H9 (cell line): ENCODE data around the gene TMEM202. TPM values are rescaled to one million over a fixed set of nuclear protein-coding genes. Genes with fewer than 3 reads are reported as not detected.

Experiments
- DNase-seq: peaks from one replicate; pipeline ENCODE4 v3.0.0-alpha.2; 2017
- H2AFZ ChIP-seq: one replicate; pipeline ENCODE4 v1.6.1; 2013; ENCODE audit warnings: mild to moderate bottlenecking, low read length, control low read depth, moderate library complexity
- H2AK5ac ChIP-seq: 2 replicates; pipeline ENCODE4 v1.6.1; 2013; ENCODE audit warnings: low read length, control low read depth, mixed read lengths; ENCODE audit not compliant: insufficient read length
- H2BK120ac ChIP-seq: one replicate; pipeline ENCODE4 v1.6.1; 2013; ENCODE audit warnings: low read depth, mild to moderate bottlenecking, low read length, control low read depth, inconsistent platforms; ENCODE audit not compliant: poor library complexity, severe bottlenecking
- H2BK12ac ChIP-seq: 2 replicates; pipeline ENCODE4 v1.6.1; 2013; ENCODE audit warnings: low read length, control low read depth, mixed read lengths, low read depth; ENCODE audit not compliant: insufficient read length
- H2BK15ac ChIP-seq: 2 replicates; pipeline ENCODE4 v1.6.1; 2013; ENCODE audit warnings: low read depth, low read length, control low read depth
- H2BK20ac ChIP-seq: one replicate; pipeline ENCODE4 v1.6.1; 2013; ENCODE audit warnings: low read depth, mild to moderate bottlenecking, low read length, control low read depth, inconsistent platforms; ENCODE audit not compliant: poor library complexity, severe bottlenecking
- H2BK5ac ChIP-seq: 2 replicates; pipeline ENCODE4 v1.6.1; 2013; ENCODE audit warnings: low read length, control low read depth, mixed read lengths; ENCODE audit not compliant: insufficient read length
- H3K14ac ChIP-seq: 2 replicates; pipeline ENCODE4 v1.6.1; 2013; ENCODE audit warnings: low read length, control low read depth; ENCODE audit not compliant: insufficient read depth
- H3K18ac ChIP-seq: 2 replicates; pipeline ENCODE4 v1.6.1; 2013; ENCODE audit warnings: low read depth, mild to moderate bottlenecking, mixed read lengths, low read length, control low read depth; ENCODE audit not compliant: insufficient read length
- H3K23ac ChIP-seq: 2 replicates; pipeline ENCODE4 v1.6.1; 2013; ENCODE audit warnings: low read length, control low read depth, mixed read lengths, low read depth; ENCODE audit not compliant: insufficient read length
- H3K23me2 ChIP-seq: 2 replicates; pipeline ENCODE4 v1.6.1; 2013; ENCODE audit warnings: low read depth, mild to moderate bottlenecking, mixed read lengths, low read length, control low read depth; ENCODE audit not compliant: insufficient read length, poor library complexity, severe bottlenecking
- H3K27ac ChIP-seq: 2 replicates; pipeline ENCODE4 v1.5.1; 2013; ENCODE audit warnings: low read length, control low read depth, mixed read lengths, low read depth; ENCODE audit not compliant: insufficient read length
- H3K27me3 ChIP-seq: 2 replicates; pipeline ENCODE4 v1.6.1; 2013; ENCODE audit warnings: low read length, control low read depth, inconsistent platforms; ENCODE audit not compliant: insufficient read depth
- H3K4ac ChIP-seq: 2 replicates; pipeline ENCODE4 v1.6.1; 2013; ENCODE audit warnings: low read depth, mild to moderate bottlenecking, control low read depth, inconsistent platforms, low read length, moderate library complexity
- H3K4me1 ChIP-seq: 2 replicates; pipeline ENCODE4 v1.6.1; 2013; ENCODE audit warnings: low read length, control low read depth, inconsistent platforms; ENCODE audit not compliant: insufficient read depth
- H3K4me2 ChIP-seq: 2 replicates; pipeline ENCODE4 v1.6.1; 2013; ENCODE audit warnings: low read length, control low read depth, mixed read lengths; ENCODE audit not compliant: insufficient read length, insufficient read depth
- H3K56ac ChIP-seq: 2 replicates; pipeline ENCODE4 v1.6.1; 2013; ENCODE audit warnings: low read depth, mild to moderate bottlenecking, mixed read lengths, low read length, control low read depth; ENCODE audit not compliant: insufficient read length
- H3K79me1 ChIP-seq: 2 replicates; pipeline ENCODE4 v1.6.1; 2013; ENCODE audit warnings: low read depth, mild to moderate bottlenecking, moderate library complexity, low read length, control low read depth, inconsistent platforms; ENCODE audit not compliant: insufficient read depth, poor library complexity, severe bottlenecking
- H3K79me2 ChIP-seq: 2 replicates; pipeline ENCODE4 v1.6.1; 2013; ENCODE audit warnings: low read length, control low read depth, inconsistent platforms; ENCODE audit not compliant: insufficient read depth
- H3K9ac ChIP-seq: 2 replicates; pipeline ENCODE4 v1.6.1; 2013; ENCODE audit warnings: low read length, control low read depth, mixed read lengths; ENCODE audit not compliant: insufficient read length; ENCODE audit errors: extremely low read depth
- H3K9me3 ChIP-seq: one replicate; pipeline ENCODE4 v1.6.1; 2013; ENCODE audit warnings: low read depth, low read length, inconsistent platforms; ENCODE audit not compliant: control insufficient read depth
- H3T11ph ChIP-seq: one replicate; pipeline ENCODE4 v1.6.1; 2013; ENCODE audit warnings: mild to moderate bottlenecking, low read length, control low read depth, inconsistent platforms
- H4K20me1 ChIP-seq: one replicate; pipeline ENCODE4 v1.6.1; 2013; ENCODE audit not compliant: control insufficient read depth, insufficient read length, insufficient read depth
- H4K5ac ChIP-seq: 2 replicates; pipeline ENCODE4 v1.6.1; 2013; ENCODE audit warnings: low read depth, mild to moderate bottlenecking, mixed read lengths, low read length, control low read depth; ENCODE audit not compliant: insufficient read length
- H4K8ac ChIP-seq: replicated peaks from 2 replicates; pipeline ENCODE4 v1.6.1; 2013; ENCODE audit warnings: low read length, control low read depth, mixed read lengths, low read depth; ENCODE audit not compliant: insufficient read length
- H4K91ac ChIP-seq: 2 replicates; pipeline ENCODE4 v1.6.1; 2013; ENCODE audit warnings: low read depth, mild to moderate bottlenecking, moderate library complexity, mixed read lengths, low read length, control low read depth; ENCODE audit not compliant: insufficient read length
- H3K27ac Mint-ChIP-seq, 3 experiments: 2 replicates in 2 of 3; 3 replicates in 1 of 3; pipeline ENCODE4 v1.8.0; 2020 to 2021; ENCODE audit warnings: mixed read lengths in 3 of 3, mild to moderate bottlenecking in 1 of 3, moderate library complexity in 1 of 3
- H3K27me3 Mint-ChIP-seq: 2 replicates; pipeline ENCODE4 v1.8.0; 2021; ENCODE audit warnings: low read depth, mild to moderate bottlenecking, moderate library complexity, mixed read lengths
- H3K36me3 Mint-ChIP-seq, 3 experiments: 2 replicates in 2 of 3; 3 replicates in 1 of 3; pipeline ENCODE4 v1.8.0; 2020 to 2021; ENCODE audit warnings: low read depth in 3 of 3, mixed read lengths in 3 of 3; ENCODE audit not compliant: insufficient read depth in 1 of 3
- H3K4me1 Mint-ChIP-seq, 2 experiments: 2 replicates each; pipeline ENCODE4 v1.8.0; 2020; ENCODE audit warnings: mixed read lengths in 2 of 2
- H3K4me3 Mint-ChIP-seq, 2 experiments: 2 replicates in 1 of 2; 3 replicates in 1 of 2; pipeline ENCODE4 v1.8.0; 2020 to 2021; ENCODE audit warnings: mild to moderate bottlenecking in 2 of 2, mixed read lengths in 2 of 2, moderate library complexity in 1 of 2
- H3K9me3 Mint-ChIP-seq, 2 experiments: 2 replicates in 1 of 2; 3 replicates in 1 of 2; pipeline ENCODE4 v1.8.0; 2020; ENCODE audit warnings: mild to moderate bottlenecking in 2 of 2, mixed read lengths in 2 of 2, moderate library complexity in 1 of 2
- WGBS: extraction: QIAGEN DNeasy Blood & Tissue Kit; methylation state at CpG from one replicate; pipeline ENCODE4 v1.1.7; 2013; ENCODE audit warnings: missing lambda C conversion rate, low lambda C conversion rate, mixed read lengths; ENCODE audit not compliant: insufficient read length; ENCODE audit errors: extremely low coverage; 5-methylcytosine and 5-hydroxymethylcytosine counted together
- total RNA-seq: library from RNA; stranded (reverse); gene quantifications from 2 replicates; pipeline ENCODE4 v1.2.1, GENCODE V29; 2021
- TF ChIP-seq, protein P1 (sequence below): fragments of 200-600 bp; sonication (generic); conservative IDR thresholded peaks from 3 replicates; pipeline ENCODE4 v1.8.0; 2021; ENCODE audit warnings: antibody characterized with exemption, mild to moderate bottlenecking

The TMEM202 gene
- total RNA-seq, 1 experiment from 2014 or later, result not detected

DNA sequence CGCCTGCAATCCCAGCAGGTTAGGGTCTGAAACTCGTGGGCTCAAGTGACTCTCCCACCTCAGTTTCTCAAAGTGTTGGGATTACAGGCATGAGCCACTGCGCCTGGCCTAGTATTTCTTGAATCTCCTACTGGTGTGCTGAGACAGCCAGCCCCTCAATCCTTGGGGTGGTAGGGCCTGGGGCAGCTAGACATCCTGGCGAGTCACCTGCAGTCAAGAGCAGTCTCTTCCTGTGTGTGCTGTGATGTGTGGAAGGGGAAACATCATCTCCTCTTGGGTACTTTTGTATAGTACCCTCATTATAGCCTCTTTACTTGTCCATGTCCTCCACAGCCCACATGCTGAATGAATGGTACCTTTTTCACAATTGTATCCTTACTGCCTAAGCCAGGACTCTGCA lies 17.4 kb upstream of the TMEM202 start:
- H3K23ac ChIP-seq, result no peak overlapping the region
- H3K4ac ChIP-seq, result no peak overlapping the region
- H2AK5ac ChIP-seq, result no peak overlapping the region
- no peak overlapping the region for H2BK20ac ChIP-seq
- no peak overlapping the region for H3K9ac ChIP-seq
- H3K18ac ChIP-seq, result no peak overlapping the region
- peaks cover 30% of the 10 kb centered on the region for H3K27me3 Mint-ChIP-seq
- H3K27ac Mint-ChIP-seq, result no peak overlapping the region
- no peak overlapping the region for H3K14ac ChIP-seq
- no peak overlapping the region for H2BK120ac ChIP-seq
- H3K79me2 ChIP-seq, result no peaks in the 10 kb centered on the region
- H3K4me2 ChIP-seq, result no peak overlapping the region
- no CpG with 5 or more reads among the region's 4 CpGs for WGBS
- peak overlapping the region; percentile 88 for H4K5ac ChIP-seq
- H2BK15ac ChIP-seq, result no peak overlapping the region
- TF ChIP-seq, protein P1, sequence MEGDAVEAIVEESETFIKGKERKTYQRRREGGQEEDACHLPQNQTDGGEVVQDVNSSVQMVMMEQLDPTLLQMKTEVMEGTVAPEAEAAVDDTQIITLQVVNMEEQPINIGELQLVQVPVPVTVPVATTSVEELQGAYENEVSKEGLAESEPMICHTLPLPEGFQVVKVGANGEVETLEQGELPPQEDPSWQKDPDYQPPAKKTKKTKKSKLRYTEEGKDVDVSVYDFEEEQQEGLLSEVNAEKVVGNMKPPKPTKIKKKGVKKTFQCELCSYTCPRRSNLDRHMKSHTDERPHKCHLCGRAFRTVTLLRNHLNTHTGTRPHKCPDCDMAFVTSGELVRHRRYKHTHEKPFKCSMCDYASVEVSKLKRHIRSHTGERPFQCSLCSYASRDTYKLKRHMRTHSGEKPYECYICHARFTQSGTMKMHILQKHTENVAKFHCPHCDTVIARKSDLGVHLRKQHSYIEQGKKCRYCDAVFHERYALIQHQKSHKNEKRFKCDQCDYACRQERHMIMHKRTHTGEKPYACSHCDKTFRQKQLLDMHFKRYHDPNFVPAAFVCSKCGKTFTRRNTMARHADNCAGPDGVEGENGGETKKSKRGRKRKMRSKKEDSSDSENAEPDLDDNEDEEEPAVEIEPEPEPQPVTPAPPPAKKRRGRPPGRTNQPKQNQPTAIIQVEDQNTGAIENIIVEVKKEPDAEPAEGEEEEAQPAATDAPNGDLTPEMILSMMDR, result no peak
- no peak overlapping the region for H3K27ac ChIP-seq
- H2BK12ac ChIP-seq, result no peak overlapping the region
- no peaks in the 10 kb centered on the region for H3K4me1 ChIP-seq
- H3K4me3 Mint-ChIP-seq, result no peak overlapping the region
- H2AFZ ChIP-seq, result no peak overlapping the region
- no peaks in the 10 kb centered on the region for H3K79me1 ChIP-seq
- no peak overlapping the region for H2BK5ac ChIP-seq
- no peak overlapping the region for H4K91ac ChIP-seq
- no peak overlapping the region for H3T11ph ChIP-seq
- no peak overlapping the region for H3K56ac ChIP-seq
- H3K23me2 ChIP-seq, result peaks cover 7% of the 10 kb centered on the region
- H4K8ac ChIP-seq, result no peak overlapping the region
- peaks cover 2% of the 10 kb centered on the region for H4K20me1 ChIP-seq
- no peaks in the 10 kb centered on the region for H3K36me3 Mint-ChIP-seq
- no peaks in the 10 kb centered on the region for H3K9me3 ChIP-seq
- no peaks in the 10 kb centered on the region for H3K27me3 ChIP-seq
- no peaks in the 10 kb centered on the region; a peak in 1 of 5 replicates for H3K9me3 Mint-ChIP-seq
- no peak for DNase-seq
- H3K4me1 Mint-ChIP-seq, result peaks cover 8% of the 10 kb centered on the region in 2 experiments; a peak in 3 of 4 replicates
